Astrocyte (in vitro differentiated cells and primary cell): ENCODE data around the gene EFNB2. TPM values are rescaled to one million over a fixed set of nuclear protein-coding genes. Genes with fewer than 3 reads are reported as not detected.

Experiments
- DNase-seq: peaks from one replicate; pipeline ENCODE4 v3.0.0-alpha.2; 2010; ENCODE audit warnings: low read depth
- FAIRE-seq: peaks from 2 replicates; lab custom pipeline; 2011; peaks lifted over from hg19 to GRCh38; lab: Jason Lieb, UNC
- H2AFZ ChIP-seq: 2 replicates; pipeline ENCODE4 v1.6.0; 2012; ENCODE audit warnings: low read depth, low read length, inconsistent platforms
- H3K27ac ChIP-seq: 2 replicates; pipeline ENCODE4 v1.5.1; 2011; ENCODE audit warnings: low read depth, low read length, inconsistent platforms
- H3K27me3 ChIP-seq: 2 replicates; pipeline ENCODE4 v1.6.0; 2011; ENCODE audit warnings: low read length, inconsistent platforms; ENCODE audit not compliant: insufficient read depth
- H3K36me3 ChIP-seq: 2 replicates; pipeline ENCODE4 v1.5.1; 2011; ENCODE audit warnings: low read length, inconsistent platforms; ENCODE audit not compliant: insufficient read depth
- H3K4me1 ChIP-seq: 2 replicates; pipeline ENCODE4 v1.5.1; 2011; ENCODE audit warnings: low read length, inconsistent platforms; ENCODE audit not compliant: insufficient read depth
- H3K4me2 ChIP-seq: 2 replicates; pipeline ENCODE4 v1.6.0; 2012; ENCODE audit warnings: low read length, inconsistent platforms
- H3K4me3 ChIP-seq: 2 replicates; pipeline ENCODE4 v1.5.1; 2011; ENCODE audit warnings: low read depth, mild to moderate bottlenecking, low read length, inconsistent platforms; ENCODE audit not compliant: insufficient read depth
- H3K79me2 ChIP-seq: 2 replicates; pipeline ENCODE4 v1.6.0; 2012; ENCODE audit warnings: mild to moderate bottlenecking, low read length, inconsistent platforms; ENCODE audit not compliant: insufficient read depth
- H3K9ac ChIP-seq: 2 replicates; pipeline ENCODE4 v1.6.0; 2012; ENCODE audit warnings: mild to moderate bottlenecking, low read length, inconsistent platforms
- H3K9me3 ChIP-seq: 2 replicates; pipeline ENCODE4 v1.5.1; 2012; ENCODE audit warnings: low read depth, mild to moderate bottlenecking, low read length, inconsistent platforms; ENCODE audit not compliant: insufficient read depth
- H4K20me1 ChIP-seq: 2 replicates; pipeline ENCODE4 v1.6.0; 2012; ENCODE audit warnings: low read length, inconsistent platforms; ENCODE audit not compliant: insufficient read depth
- H3K27ac Mint-ChIP-seq: one replicate; pipeline ENCODE4 v1.8.0; 2021; ENCODE audit warnings: mild to moderate bottlenecking, mixed read lengths; ENCODE audit not compliant: unreplicated experiment
- H3K27me3 Mint-ChIP-seq: one replicate; pipeline ENCODE4 v1.8.0; 2021; ENCODE audit warnings: low read depth, mixed read lengths; ENCODE audit not compliant: unreplicated experiment
- H3K36me3 Mint-ChIP-seq: one replicate; pipeline ENCODE4 v1.8.0; 2021; ENCODE audit warnings: low read depth, mixed read lengths; ENCODE audit not compliant: unreplicated experiment
- H3K4me1 Mint-ChIP-seq: one replicate; pipeline ENCODE4 v1.8.0; 2021; ENCODE audit warnings: low read depth, mixed read lengths; ENCODE audit not compliant: unreplicated experiment
- H3K4me3 Mint-ChIP-seq: one replicate; pipeline ENCODE4 v1.8.0; 2021; ENCODE audit warnings: mild to moderate bottlenecking, moderate library complexity, mixed read lengths; ENCODE audit not compliant: unreplicated experiment
- H3K9me3 Mint-ChIP-seq: one replicate; pipeline ENCODE4 v1.8.0; 2021; ENCODE audit warnings: mild to moderate bottlenecking, mixed read lengths; ENCODE audit not compliant: unreplicated experiment
- EZH2 ChIP-seq: IDR thresholded peaks from 2 replicates; pipeline ENCODE4 v1.6.1; 2012; ENCODE audit warnings: mild to moderate bottlenecking, low read length, inconsistent platforms; ENCODE audit not compliant: insufficient read depth
- total RNA-seq: library from RNA; stranded (reverse); gene quantifications from 2 replicates; pipeline ENCODE4 v1.2.1, GENCODE V29; 2021
- TF ChIP-seq, protein P1 (sequence below): IDR thresholded peaks from 2 replicates; pipeline ENCODE4 v1.5.1; 2011; ENCODE audit warnings: low read depth, mild to moderate bottlenecking, inconsistent platforms, low read length, moderate library complexity; ENCODE audit not compliant: insufficient read depth

The EFNB2 gene
- total RNA-seq, 1 donor from 2014 or later: 93.2 TPM

DNA sequence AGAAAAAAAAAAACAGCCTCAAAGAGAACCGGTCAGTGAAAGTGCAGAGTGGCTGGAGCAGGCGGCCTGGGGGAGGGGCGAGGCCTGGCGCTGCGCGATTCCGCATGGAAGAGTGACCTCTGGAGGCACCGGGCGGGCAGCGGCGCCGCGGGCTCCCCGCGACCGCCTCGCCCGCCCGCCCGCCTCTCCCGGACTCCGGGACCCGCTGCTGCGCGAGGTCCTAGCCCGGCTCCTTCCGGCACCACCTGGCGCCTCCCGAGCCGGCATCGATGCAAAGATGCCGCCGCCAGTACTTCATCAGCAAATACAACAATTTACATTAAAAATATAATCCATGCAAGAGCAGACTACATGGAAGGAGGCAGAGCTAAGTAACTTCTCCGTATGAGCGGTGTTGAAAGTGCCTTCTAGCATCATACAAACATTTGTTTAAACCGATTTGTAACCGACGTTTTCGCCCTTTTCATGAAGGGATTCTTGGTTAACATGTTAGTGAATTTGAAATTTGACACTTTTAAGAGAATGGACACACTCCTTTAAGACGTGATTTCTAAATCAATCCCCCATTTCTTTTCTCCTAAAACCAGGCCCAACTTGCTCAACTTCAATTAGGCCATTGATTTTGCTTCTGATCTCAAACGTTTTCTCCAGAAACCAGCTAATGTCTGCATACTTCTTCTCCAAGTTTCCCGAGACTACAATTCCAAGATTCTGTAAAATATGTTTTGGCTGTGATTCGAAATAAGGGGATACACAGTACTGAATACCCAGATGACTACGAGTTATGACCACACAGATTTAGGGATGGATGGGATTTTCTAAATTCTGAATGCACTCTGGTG is 2.1 kb downstream of the EFNB2 start:
- Mint-ChIP-seq H3K9me3 (no peaks in the 10 kb centered on the region), H3K36me3 (no peaks in the 10 kb centered on the region), H3K4me1 (peaks cover 23% of the 10 kb centered on the region), H3K4me3 (peak overlapping the region; percentile 99), H3K27ac (peak overlapping the region; percentile 95), H3K27me3 (no peaks in the 10 kb centered on the region)
- H3K4me2 ChIP-seq: peak overlapping the region; percentile 93
- FAIRE-seq (no peak), DNase-seq (peak; percentile 69)
- TF ChIP-seq EZH2: no peak
- TF ChIP-seq, protein P1, sequence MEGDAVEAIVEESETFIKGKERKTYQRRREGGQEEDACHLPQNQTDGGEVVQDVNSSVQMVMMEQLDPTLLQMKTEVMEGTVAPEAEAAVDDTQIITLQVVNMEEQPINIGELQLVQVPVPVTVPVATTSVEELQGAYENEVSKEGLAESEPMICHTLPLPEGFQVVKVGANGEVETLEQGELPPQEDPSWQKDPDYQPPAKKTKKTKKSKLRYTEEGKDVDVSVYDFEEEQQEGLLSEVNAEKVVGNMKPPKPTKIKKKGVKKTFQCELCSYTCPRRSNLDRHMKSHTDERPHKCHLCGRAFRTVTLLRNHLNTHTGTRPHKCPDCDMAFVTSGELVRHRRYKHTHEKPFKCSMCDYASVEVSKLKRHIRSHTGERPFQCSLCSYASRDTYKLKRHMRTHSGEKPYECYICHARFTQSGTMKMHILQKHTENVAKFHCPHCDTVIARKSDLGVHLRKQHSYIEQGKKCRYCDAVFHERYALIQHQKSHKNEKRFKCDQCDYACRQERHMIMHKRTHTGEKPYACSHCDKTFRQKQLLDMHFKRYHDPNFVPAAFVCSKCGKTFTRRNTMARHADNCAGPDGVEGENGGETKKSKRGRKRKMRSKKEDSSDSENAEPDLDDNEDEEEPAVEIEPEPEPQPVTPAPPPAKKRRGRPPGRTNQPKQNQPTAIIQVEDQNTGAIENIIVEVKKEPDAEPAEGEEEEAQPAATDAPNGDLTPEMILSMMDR: peak; percentile 37
- no peaks in the 10 kb centered on the region for H3K36me3 ChIP-seq
- no peaks in the 10 kb centered on the region for H3K27me3 ChIP-seq
- H3K27ac ChIP-seq: peak overlapping the region; percentile 87
- H3K9ac ChIP-seq: peak overlapping the region; percentile 96
- no peaks in the 10 kb centered on the region for H3K9me3 ChIP-seq
- peaks cover 30% of the 10 kb centered on the region for H3K4me1 ChIP-seq
- peaks cover 72% of the 10 kb centered on the region for H3K79me2 ChIP-seq
- H4K20me1 ChIP-seq: peaks cover 55% of the 10 kb centered on the region
- peak overlapping the region; percentile 96 for H3K4me3 ChIP-seq
- H2AFZ ChIP-seq: peak overlapping the region; percentile 42

DNA sequence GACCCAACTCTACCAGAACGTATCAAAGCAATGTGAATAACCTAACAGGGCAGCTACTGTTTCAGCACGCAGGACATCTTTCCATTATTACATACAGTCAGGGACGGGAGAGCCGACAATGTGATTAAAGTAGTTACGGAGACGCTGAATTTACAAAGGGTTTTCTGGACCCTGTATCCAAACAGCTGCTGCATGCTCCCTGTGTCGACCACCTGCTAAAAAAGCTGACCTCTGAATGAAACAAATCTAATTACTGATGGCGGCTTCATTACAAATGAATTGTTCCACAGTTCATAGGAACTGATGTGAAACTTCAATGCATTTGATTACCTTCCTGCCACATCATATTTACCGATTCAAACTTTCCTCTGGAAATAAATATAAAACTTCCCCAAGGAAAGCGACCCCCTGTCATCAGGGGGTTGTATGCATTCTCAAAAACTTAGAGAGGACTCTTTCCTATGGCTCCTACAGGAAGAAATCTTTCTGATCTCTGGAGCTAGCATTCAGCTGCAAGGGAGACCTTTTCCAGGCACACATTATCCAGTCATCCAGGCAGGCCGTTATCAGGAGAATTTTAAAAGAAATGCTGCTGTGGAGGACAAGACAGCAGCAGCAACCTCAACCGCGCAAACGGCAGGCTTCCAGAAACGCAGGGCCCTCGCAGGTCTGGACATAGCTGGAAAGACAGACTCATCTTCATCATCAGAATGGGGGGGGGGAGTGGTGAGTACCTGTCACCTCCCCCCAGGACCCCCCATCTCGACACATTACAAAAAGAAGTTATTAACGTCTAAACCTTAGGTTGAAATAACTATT is 3.1 kb downstream of the EFNB2 start:
- H3K9ac ChIP-seq: peak overlapping the region; percentile 96
- TF ChIP-seq EZH2: no peak
- TF ChIP-seq, protein P1: no peak
- Mint-ChIP-seq H3K4me3 (peak overlapping the region; percentile 96), H3K9me3 (no peaks in the 10 kb centered on the region), H3K36me3 (no peaks in the 10 kb centered on the region), H3K27me3 (no peaks in the 10 kb centered on the region), H3K4me1 (peaks cover 30% of the 10 kb centered on the region), H3K27ac (peak overlapping the region; percentile 95)
- no peaks in the 10 kb centered on the region for H3K36me3 ChIP-seq
- peak overlapping the region; percentile 26 for H2AFZ ChIP-seq
- no peaks in the 10 kb centered on the region for H3K27me3 ChIP-seq
- H3K4me2 ChIP-seq: peak overlapping the region; percentile 93
- peaks cover 30% of the 10 kb centered on the region for H3K4me1 ChIP-seq
- no peak for FAIRE-seq
- H3K79me2 ChIP-seq: peaks cover 82% of the 10 kb centered on the region
- no peaks in the 10 kb centered on the region for H3K9me3 ChIP-seq
- H3K4me3 ChIP-seq: peak overlapping the region; percentile 96
- peaks cover 65% of the 10 kb centered on the region for H4K20me1 ChIP-seq
- peak; percentile 43 for DNase-seq
- H3K27ac ChIP-seq: peak overlapping the region; percentile 87
